ENCODE measurements around the gene CPA1.

DNA sequence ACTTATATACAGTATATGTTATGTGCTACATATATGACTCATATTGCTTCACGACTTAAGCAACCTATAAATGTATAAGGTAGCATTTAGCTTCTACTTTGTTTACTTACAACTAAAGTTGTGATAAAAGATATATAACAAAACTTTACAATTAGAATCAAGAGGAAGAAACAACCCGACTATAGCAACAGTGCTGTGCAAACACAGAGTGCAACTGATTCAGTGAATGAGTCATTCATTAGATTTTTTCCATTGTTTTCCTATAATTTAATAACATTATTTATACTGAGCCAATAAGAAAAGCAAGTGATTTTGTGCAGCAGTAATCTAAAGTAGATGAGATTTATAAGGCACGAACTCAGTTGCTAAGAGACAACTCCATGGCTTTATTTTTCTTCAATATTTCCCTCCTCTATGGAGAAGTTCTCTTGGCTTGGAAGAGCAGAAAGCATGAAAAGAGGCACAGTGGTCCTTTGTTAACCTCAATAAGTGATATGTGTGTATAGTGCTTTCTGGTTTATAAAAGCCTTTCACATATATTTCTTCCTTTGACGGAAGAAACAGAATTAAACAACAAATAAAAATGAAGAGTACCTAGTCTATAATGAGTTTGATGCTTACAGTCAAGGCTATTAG lies 40.8 kb downstream of the CPA1 start:
- TF ChIP-seq POLR2A (IDR thresholded peaks at IDR 0.05; ENCODE audit: low read depth, low read length) (no peak), CTCF (conservative IDR thresholded peaks at IDR 0.05; ENCODE audit: low read depth, low read length) (no peak), RAD21 (IDR thresholded peaks at IDR 0.05; ENCODE audit: low read length) (no peak)

Measured in IMR-90 (cell line).